GM18858 (cell line): ENCODE results near the gene DHPS.
"Not testable (repeated sequence)": the region's sequence is repeated elsewhere in the genome, so short reads cannot be mapped to it uniquely, and the experiment has no call there.

ENCODE experiments used
- ATAC-seq: cut with Tn5 transposase; IDR thresholded peaks from one replicate; pipeline ENCODE4 v1.9.1; 2021; ENCODE audit not compliant: unreplicated experiment

DHPS gene

GRCh38 chr19:12705654-12706331, 24.1 kb upstream of the DHPS start:
- ATAC-seq = no peak

- ATAC-seq = no peak
These were observed 23.5 kb upstream of the DHPS start for GRCh38 chr19:12705169-12705568.

GRCh38 chr19:12703046-12703445, 21.4 kb upstream of the DHPS start:
- no peak for ATAC-seq

GRCh38 chr19:12701596-12702282, 20.1 kb upstream of the DHPS start:
- no peak for ATAC-seq

GRCh38 chr19:12698138-12698537, 16.5 kb upstream of the DHPS start:
- no peak for ATAC-seq

GRCh38 chr19:12697425-12697824, 15.7 kb upstream of the DHPS start:
- not testable (repeated sequence) for ATAC-seq

- peak; percentile 67 for ATAC-seq
These were observed 15.0 kb upstream of the DHPS start, which contains the start of gene FBXW9 for GRCh38 chr19:12696366-12697335. TSS of gene FBXW9 (minus strand) at chr19:12696631. CDS start at chr19:12696581, 50 bp downstream.

GRCh38 chr19:12695997-12696365, 14.3 kb upstream of the DHPS start:
- peak; percentile 15 for ATAC-seq

- no peak for ATAC-seq
These were observed 13.8 kb upstream of the DHPS start for GRCh38 chr19:12695514-12695913.

GRCh38 chr19:12695096-12695495, 13.4 kb upstream of the DHPS start:
- ATAC-seq = no peak

- no peak for ATAC-seq
These were observed 13.0 kb upstream of the DHPS start for GRCh38 chr19:12694641-12695040.

GRCh38 chr19:12692960-12693359, 11.3 kb upstream of the DHPS start:
- ATAC-seq = no peak

GRCh38 chr19:12689581-12690216, 8.0 kb upstream of the DHPS start:
- no peak for ATAC-seq

GRCh38 chr19:12689012-12689411, 7.3 kb upstream of the DHPS start:
- no peak for ATAC-seq

- ATAC-seq = no peak
These were observed 6.0 kb upstream of the DHPS start, which contains the start of gene GNG14 for GRCh38 chr19:12687496-12688196. TSS of gene GNG14 (plus strand) at chr19:12687998. CDS start at chr19:12688049, 51 bp downstream.

GRCh38 chr19:12685831-12686230, 4.2 kb upstream of the DHPS start:
- ATAC-seq = no peak

- no peak for ATAC-seq
These were observed 1.6 kb downstream of the DHPS start for GRCh38 chr19:12680034-12680433.

GRCh38 chr19:12678039-12678438, 3.6 kb downstream of the DHPS start:
- ATAC-seq = not testable (repeated sequence)

- ATAC-seq = no peak
These were observed 4.8 kb downstream of the DHPS start for GRCh38 chr19:12676928-12677327.

- ATAC-seq = no peak
These were observed 5.3 kb downstream of the DHPS start for GRCh38 chr19:12676384-12676792.
